Sciatic nerve (tissue), 2 donors: ENCODE results near the gene ZNF646. TPM values are rescaled to one million over a fixed set of nuclear protein-coding genes. Genes with fewer than 3 reads are reported as not detected.

Source experiments
- ATAC-seq: fragments of 200-7000 bp; cut with Tn5 transposase; one replicate; pipeline ENCODE4 v1.9.1; 2020; ENCODE audit warnings: mild to moderate bottlenecking, moderate library complexity
- DNase-seq: peaks from one replicate; pipeline ENCODE4 v3.0.0-alpha.2; 2020; ENCODE audit warnings: low spot score
- intact Hi-C: fragments of 100-400 bp; cut with DNase I; formaldehyde crosslinking; loops from one replicate; pipeline ENCODE4 v1.14.2; 2022
- total RNA-seq: library from RNA; stranded (reverse); fragmentation: NEBNext Ultra II Directional; extraction: Animal tissue kit (Norgen Biotek cat#: 25700); gene quantifications from one replicate; pipeline ENCODE4 v1.2.1, GENCODE V29; 2021
- donor health status: DM: no; HTN: no; CAD: no.
- donor health status: DM: no; HTN: no; CAD: no.

ZNF646 gene
- total RNA-seq, 1 donor from 2014 or later, result 16.3 TPM

DNA sequence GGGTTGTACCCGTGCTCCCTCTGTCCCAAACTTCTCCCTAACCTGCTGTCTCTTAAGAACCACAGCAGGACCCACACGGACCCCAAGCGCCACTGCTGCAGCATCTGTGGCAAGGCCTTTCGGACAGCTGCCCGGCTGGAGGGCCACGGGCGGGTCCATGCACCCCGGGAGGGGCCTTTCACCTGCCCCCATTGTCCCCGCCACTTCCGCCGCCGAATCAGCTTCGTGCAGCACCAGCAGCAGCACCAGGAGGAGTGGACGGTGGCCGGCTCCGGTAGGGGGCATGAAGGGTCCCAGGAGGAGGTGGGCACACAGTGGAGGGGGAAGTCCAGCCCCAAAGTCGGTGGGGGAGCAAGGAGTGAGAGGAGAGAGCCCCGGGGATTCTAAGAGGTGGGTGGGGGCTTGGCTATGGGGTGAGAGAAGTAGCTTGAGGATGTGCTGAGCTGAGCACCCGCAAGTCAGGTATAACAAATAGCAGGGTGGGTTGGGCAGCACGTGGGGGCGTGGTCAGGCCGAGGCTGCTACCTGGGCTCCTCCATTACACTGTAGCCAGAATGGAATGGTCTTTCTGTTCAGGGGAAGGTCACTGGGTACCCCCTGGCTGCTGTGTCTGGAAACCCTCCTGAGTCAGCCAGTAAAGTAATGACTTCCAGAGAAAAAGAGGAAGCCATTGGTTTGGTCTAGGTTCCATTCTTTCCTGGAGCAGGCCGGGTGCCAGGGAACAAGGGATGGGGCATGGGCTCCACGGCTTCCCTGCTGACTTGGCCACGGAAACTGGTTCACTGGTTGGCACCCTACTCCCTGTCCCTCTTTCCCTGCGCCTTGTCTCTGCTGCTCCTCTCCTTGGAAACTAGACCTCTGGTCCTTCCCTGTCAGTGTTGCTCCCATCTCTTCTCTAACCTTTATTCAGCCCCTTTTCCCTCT, 7.5 kb downstream of the ZNF646 start:
- no peak for DNase-seq
- intact Hi-C loops, result no loop called here
- no peak for ATAC-seq

DNA sequence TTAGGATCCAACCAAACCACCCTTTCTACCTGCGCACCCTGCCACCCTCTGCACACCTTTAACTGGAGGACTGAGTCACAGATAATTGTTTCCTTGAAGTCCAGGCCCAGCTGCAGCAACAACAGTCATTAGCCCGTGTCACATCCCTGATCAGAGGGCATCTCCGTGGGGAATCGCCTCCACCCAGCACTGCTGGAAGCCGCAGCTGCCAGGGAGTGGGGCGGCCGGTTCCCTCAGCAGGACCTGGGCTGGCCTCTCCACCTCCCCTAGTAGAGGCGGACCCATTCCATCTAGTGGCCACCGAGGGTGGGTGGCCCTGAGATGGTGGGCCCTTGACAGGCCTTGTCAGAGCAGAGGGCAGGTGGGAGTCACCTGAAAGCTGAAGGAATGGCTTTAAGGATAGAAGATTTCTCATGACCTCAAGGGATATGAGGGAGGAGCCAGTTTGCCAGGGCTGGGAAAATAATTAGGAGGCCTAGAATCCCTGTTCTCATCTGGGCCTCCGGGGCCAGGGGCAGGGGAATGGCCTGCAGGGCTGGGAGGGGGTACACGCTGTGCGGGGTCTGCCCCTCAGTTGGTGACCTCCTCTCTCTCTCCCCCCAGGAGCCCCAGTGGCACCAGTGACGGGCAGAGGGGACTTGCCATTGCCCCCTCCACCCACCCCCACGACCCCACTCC, 8.3 kb downstream of the ZNF646 start:
- DNase-seq (no peak), ATAC-seq (no peak)
- intact Hi-C loops, result no loop called here

DNA sequence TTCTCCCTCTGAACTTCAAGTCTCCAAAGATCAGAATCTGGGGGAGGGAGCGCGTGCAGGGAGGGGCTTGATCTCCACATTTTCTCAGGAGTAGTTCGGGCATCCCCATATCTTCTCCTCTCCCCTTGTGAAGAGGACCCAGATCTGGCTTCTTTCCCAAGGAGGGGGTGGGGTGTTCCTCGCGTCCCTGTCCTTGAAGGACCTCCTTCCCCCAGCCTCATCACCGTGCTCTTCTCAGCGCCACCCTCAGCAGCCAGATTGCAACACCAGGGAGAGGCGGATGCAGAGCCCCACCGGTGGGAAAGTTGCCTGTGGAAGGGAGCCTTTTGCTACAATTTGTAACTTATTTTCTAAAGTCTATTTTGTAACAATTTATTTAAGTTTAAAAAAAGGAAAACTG, 8.9 kb downstream of the ZNF646 start:
- DNase-seq (no peak), ATAC-seq (no peak)
- intact Hi-C loops, result no loop called here

DNA sequence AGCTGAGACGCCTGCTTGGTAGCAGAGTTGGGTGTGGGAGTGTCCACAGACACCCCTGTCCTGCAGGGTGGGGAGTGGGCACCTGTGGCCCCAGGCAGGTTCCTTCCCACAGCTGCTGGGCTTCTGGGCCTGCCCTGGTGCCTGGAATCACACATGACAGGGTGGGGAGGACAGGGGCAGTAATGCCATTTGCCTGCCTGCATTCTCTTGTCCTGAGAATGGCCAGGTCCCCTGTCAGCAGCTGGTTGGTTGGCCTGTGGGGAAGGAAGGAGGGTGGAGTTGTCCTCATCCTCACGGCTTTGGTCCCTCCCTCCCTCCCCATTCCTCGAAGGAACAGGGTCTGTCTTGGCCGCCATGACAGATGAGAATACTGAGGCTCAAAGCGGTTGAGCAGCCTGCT, 9.3 kb downstream of the ZNF646 start:
- intact Hi-C loops, result no loop called here
- DNase-seq, result no peak
- no peak for ATAC-seq

DNA sequence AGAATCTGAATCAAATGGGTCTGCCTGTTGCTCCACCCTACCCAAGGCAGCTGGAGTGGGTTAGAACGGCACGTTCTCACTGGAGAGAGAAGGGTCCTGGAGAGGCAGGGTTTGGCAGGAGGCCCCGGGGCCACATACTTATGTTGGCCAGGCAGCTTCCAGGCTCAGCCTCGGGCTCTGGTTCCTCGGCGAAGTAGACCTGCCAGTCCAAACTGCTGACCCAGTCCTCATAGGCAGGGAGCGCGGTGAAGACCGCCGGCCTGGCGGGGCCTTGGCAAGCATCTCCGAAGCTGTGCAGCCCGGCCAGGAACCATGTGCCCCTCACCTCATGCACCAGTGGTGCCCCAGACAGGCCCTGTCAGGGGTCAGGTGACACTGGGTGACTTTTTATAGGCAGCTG, 9.8 kb downstream of the ZNF646 start:
- ATAC-seq, result no peak
- intact Hi-C loops, result no loop called here
- no peak for DNase-seq

DNA sequence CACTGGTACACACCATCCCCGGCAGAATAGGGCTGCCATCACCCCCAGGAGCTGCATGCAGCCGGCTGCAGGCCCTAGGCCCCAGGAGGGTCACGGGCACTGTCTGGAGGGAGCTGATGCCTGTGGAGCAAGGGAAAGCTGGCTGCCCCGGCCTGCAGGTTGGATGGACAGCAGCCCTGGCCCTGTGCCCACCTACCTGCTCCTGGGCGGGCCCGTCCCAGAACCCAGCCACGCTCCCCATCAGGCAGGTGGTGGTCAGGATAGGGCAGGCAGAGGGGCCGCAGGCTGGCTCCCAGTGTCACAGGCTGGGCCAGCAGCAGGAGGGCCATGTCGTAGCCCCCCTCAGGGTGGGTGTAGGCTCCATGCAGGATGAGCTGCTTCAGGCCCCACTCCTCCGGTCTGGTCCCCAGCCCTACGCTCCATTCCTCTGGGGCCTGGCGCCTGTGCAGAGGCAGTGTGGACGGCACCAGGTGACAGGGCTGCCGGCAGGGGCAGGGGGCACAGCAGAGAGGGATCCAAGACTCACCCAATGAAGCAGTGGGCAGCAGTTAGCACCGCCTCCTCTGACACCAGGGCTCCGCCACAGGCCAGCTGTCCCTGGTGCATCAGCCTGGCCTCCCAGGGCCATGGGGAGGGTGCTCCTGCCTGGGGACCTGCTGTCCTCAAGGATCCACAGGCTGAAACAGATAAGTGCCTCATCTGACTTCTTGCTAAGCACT, 10.5 kb downstream of the ZNF646 start:
- intact Hi-C loops, result no loop called here

DNA sequence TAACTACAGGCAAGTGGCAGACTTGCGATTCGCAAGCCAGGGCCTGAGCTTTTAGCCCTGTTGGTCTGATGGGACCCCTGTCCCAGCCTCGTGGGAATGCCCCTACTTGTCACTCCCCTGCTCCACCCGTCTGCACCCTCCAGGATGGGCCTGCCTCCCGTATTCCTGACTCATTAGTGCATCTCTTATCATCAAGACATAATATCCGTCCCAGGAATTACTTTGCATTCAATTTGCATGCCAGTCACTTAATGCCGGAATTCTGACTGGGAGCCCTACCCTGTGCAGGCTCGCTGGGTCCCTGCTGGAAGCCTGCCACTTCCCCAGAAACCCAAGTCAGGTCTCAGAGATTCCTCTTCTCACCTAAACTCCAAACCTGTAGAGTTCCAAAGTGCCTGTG, 11.2 kb downstream of the ZNF646 start:
- DNase-seq (no peak), ATAC-seq (no peak)
- intact Hi-C loops, result no loop called here

More for the DNA sequence above, 10.5 kb downstream of the ZNF646 start:
- DNase-seq, result no peak
- no peak for ATAC-seq

DNA sequence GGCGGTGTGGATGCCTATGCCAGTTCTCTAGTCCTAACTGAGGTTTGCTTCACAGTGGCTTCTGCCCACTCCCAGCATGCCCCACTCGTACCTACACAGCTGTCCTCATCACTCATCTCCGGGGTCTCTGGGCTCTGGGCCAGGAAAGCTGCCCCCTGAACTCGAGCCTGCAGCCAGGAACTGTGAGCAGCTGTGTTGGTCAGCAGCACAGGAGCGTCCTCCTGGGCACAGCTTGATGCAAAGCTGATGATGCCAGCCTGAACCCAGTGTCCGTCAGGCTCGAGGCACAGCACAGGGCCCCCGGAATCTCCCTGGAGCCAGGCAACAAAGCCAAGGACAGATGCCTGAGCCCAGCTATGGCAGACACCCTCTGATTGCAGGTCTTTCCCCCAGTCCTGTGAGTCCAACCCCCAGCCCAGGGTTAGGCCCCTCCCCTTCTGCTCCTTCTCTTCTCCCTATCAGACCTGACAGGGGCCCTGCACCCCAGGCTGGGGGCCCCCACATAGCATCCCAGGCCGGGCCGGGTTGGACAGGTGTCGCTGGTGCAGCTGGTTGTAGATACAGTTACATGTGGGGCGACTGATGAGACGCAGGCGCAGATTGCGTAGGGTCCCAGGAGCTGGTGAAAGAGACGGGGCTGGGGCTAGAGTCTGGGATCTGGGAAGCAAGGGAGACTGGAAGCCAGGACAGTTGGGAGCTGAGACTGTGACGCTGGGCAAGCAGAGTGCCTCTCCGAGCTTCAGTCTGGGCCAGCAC, 11.8 kb downstream of the ZNF646 start:
- ATAC-seq, result no peak
- DNase-seq, result no peak
- intact Hi-C loops, result no loop called here

DNA sequence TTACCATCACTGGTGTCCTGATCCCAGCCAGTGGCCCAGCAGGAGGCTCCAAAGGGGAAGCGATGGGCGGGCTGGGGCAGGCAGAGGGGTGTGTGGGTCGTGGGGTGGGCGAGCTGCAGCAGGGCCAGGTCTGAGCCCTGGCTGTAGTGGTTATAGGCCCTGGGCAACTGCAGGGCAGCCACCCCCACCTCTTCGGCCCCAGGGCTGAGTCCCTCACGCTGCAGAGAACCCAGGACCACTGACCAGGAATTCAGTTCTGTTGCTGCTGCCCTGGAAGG, 12.3 kb downstream of the ZNF646 start:
- ATAC-seq (no peak), DNase-seq (no peak)
- intact Hi-C loops, result no loop called here

DNA sequence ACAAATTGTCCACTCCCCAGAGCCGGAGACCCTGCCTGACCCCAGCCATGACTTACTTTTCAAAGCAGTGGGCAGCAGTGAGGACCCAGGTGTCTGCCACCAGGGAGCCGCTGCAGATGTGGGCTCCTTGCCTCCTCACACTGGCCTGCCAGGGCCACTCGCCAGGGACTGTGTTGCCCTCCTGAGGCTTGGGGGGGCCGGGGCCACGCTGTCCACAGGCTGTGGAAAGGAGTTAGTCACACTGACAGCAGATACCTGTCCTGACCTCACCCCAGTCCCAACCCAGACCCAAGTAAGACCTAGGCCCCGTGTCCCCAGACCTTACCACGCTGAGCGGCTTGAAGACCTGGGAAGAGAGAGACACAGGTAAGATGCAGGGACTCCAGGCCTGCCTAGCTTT, 13.3 kb downstream of the ZNF646 start:
- ATAC-seq (no peak), DNase-seq (no peak)
- intact Hi-C loops, result no loop called here

DNA sequence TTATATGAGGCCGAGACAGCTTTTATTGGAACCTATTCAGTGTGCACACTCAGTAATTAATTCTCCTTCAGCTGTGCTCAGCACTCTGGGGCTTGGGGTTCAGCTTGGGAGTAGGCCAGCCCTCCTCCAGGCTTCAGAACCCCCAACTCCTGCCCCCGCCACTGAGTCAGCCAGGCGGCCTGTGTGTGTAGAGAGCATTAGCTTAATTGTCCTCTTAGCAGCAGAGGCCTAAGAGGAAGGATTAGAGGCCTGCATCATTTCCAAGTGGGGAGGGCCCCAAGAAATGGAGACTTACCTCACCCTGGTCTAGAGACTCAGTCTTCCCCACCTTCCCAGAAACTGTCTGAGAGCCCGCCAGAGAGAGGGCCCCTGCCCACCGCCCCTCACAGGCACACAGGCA, 13.7 kb downstream of the ZNF646 start:
- ATAC-seq, result no peak
- no peak for DNase-seq
- intact Hi-C loops, result no loop called here

DNA sequence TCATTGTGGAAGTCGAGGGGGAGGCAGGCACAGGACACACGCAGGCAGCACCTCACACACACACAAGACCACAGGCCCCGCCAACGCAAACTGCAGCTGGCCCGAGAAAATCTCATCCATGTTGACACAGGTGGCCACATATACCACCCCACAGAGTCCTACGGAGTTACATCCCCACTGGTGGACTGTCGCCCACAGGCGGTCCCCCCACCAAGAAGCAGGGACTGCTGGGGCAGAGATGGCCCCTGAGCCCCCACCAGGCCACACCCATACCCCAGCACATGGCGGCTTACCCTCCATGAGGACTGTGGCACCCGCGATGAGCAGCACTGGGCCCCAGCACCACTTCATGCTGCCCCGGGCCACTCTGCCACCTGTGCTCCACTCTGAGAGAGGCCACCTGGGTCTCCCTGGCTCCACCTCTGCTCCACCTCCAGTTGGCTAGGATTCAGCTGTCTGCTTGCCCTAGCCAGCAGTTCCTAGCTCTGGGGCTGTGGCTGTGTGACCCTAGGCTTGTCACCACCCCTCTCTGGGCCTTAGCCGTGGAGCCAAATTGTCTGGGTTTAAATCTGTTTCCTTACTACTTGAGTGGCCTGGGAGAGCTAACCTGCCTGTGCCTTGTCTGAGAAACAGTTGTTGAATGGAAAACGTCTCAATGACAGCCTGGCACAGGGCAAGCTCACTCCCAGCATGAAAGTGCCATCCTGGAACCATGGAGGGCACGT, 14.4 kb downstream of the ZNF646 start, which contains the start of gene PRSS53:
Gene PRSS53, minus strand, starts transcription at position 485 of the 725 bp plus-strand sequence. Its CDS starts 134 bp downstream, at position 351.
- DNase-seq (no peak), ATAC-seq (no peak)
- intact Hi-C loops, result no loop called here

DNA sequence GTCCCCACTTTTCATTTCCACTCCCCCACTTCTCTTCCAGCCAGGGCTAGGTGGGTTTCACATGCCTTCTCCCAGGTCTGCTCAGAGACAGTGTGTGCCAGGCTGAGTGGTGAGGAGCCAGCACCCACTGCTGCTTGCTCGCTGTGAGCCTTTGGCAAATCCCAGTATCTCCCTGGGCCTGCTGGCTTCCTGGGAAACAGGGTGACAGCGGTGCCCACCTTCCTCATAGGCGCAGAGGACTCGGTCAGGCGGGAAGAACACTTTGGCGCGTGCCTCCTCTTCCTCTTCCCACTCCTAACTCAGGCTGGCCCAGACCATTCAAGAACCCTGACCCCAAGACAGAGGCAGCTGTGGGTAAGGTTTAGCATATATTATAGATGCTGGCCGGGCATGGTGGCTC, 15.0 kb downstream of the ZNF646 start:
- intact Hi-C loops, result no loop called here
- no peak for DNase-seq
- no peak for ATAC-seq

DNA sequence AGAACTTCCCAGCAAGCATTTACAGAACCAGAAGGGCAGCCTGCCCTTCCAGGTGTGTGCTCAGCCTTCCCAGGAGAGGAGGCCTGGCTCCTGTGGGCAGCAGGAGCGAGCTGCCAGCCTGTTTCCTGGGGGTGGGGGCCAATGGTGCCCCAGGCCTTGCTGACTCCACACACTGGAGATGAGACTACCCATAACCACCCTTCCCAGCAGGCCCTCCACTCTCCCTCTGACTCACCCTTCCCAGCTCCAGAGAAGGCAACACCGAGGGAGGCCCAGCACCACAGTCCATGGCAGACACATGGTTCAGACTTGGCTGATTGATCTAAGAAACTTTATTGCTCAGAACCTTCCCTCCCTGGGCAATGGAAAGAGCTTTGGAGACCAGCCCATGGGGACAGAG, 16.3 kb downstream of the ZNF646 start:
- DNase-seq, result no peak
- ATAC-seq, result no peak
- intact Hi-C loops, result loop anchor here (10.0 kb wide), 1 partner anchor 106 kb away; the partner anchor contains the start of gene HSD3B7

DNA sequence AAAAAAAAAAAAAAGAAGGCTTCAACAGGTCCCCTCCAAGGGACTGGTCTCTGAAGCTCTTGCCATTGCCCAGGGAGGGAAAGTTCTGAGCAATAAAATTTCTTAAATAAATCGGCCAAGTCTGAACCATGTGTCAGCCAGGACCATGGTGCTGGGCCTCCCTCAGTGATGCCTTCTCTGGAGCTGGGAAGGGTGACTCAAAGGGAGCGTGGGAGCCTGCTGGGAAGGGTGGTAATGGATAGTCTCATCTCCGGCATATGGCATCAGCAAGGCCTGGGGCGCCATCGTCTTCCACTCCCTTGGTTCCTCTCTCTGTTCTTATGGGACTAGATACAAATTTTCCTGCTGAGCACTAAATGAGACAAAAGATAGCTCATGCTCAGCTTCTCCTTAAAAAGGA, 18.1 kb downstream of the ZNF646 start:
- intact Hi-C loops, result loop anchor here (10.0 kb wide), 1 partner anchor 108 kb away; the partner anchor contains the start of gene HSD3B7
- no peak for DNase-seq

DNA sequence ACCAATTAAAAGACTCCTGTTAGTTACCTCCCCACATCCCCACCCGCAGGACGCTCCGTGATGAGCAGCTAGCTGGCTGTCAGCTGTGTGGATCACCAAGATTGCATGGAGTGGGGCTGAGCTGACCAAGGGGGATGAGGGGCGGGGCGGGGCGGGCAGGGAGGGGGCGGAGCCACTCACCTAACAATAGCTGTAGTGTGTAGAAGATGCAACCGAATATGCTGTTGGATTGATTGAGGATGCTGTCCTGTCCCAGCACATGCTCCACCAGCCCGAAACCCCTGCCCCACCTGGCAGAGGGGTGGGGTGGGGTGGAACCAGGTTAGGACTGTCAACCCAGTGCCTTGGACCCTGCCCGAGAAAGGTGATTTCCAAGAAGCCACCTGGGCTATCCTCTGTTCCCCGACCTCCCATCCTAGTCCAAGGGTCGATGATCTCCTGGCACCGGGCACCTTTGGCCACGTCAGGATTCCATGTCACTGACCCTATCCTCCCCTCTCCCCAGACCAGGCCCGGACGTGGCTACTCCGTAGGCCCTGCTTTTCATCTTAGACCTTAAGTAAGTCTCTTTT, 19.0 kb downstream of the ZNF646 start:
- DNase-seq, result no peak
- ATAC-seq, result peak; percentile 7
- intact Hi-C loops, result loop anchor here (10.0 kb wide), 1 partner anchor 108 kb away; the partner anchor contains the start of gene HSD3B7

More for the DNA sequence above, 18.1 kb downstream of the ZNF646 start:
- ATAC-seq, result no peak

DNA sequence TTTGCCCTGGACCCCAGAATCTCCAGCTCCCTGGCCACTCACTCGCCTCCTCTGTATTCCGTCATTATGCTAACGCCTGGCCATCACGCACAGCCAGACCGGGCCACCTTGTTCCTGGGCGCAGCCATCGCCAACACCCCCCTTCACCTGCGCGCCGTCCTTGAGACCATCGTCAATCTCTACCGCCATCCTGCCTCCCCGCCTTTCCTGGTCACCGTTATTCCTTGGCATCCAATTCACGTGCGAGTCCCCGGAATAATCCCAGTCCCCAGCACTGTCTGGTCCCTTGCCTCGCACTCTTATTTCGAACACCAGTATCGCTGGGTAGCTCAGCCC, 19.8 kb downstream of the ZNF646 start:
- peak; percentile 43 for ATAC-seq
- no peak for DNase-seq
- intact Hi-C loops, result loop anchor here (10.0 kb wide), 1 partner anchor 109 kb away; the partner anchor contains the start of gene HSD3B7
